Astrocyte of the spinal cord (primary cell): ENCODE results near the gene CCT2.
"Not testable (repeated sequence)": the region's sequence is repeated elsewhere in the genome, so short reads cannot be mapped to it uniquely, and the experiment has no call there.

Experiments used
- DNase-seq: peaks from one replicate; pipeline ENCODE4 v3.0.0; 2011; ENCODE audit warnings: low read depth, low spot score
- H3K4me3 ChIP-seq: 2 replicates; pipeline ENCODE4 v1.5.1; 2011; ENCODE audit warnings: low read depth, mild to moderate bottlenecking, low read length, moderate library complexity
- in situ Hi-C: cut with HindIII; loops from 2 replicates; pipeline ENCODE4 v1.10.0; 2017; ENCODE audit warnings: low sequenced_read_pairs
- TF ChIP-seq, protein P1 (sequence below): IDR thresholded peaks from 2 replicates; pipeline ENCODE4 v1.5.1; 2012; ENCODE audit warnings: low read depth, mild to moderate bottlenecking, low read length, inconsistent platforms

The CCT2 gene

DNA sequence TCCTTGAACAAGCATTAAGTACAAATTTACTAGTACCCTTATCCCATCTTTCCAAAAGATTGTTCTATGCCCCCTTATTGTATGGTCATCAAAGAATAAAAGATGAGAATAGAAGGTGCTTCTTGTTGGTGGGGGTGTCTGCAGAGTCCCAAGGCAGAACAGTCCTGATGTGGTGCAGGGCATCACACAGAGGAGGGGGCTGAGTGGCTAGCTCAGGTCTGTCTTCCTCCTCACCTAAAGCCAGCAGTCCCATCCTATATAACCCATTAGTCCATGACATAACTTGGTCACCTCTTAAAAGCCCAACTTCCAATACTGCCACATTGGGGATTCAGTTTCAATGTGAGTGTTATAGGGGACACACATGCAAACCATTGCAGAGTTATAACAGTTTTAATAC is 15.5 kb downstream of the CCT2 start:
- in situ Hi-C loops = no loop called here
- DNase-seq = no peak

GRCh38 chr12:69601962-69602685 is 16.9 kb downstream of the CCT2 start:
- in situ Hi-C loops = no loop called here
- DNase-seq = no peak
- no peak overlapping the region for H3K4me3 ChIP-seq
- TF ChIP-seq, protein P1, sequence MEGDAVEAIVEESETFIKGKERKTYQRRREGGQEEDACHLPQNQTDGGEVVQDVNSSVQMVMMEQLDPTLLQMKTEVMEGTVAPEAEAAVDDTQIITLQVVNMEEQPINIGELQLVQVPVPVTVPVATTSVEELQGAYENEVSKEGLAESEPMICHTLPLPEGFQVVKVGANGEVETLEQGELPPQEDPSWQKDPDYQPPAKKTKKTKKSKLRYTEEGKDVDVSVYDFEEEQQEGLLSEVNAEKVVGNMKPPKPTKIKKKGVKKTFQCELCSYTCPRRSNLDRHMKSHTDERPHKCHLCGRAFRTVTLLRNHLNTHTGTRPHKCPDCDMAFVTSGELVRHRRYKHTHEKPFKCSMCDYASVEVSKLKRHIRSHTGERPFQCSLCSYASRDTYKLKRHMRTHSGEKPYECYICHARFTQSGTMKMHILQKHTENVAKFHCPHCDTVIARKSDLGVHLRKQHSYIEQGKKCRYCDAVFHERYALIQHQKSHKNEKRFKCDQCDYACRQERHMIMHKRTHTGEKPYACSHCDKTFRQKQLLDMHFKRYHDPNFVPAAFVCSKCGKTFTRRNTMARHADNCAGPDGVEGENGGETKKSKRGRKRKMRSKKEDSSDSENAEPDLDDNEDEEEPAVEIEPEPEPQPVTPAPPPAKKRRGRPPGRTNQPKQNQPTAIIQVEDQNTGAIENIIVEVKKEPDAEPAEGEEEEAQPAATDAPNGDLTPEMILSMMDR = no peak

More for the DNA sequence above, 15.5 kb downstream of the CCT2 start:
- H3K4me3 ChIP-seq = no peak overlapping the region
- TF ChIP-seq, protein P1 = no peak

GRCh38 chr12:69602954-69603353 is 17.7 kb downstream of the CCT2 start:
- no peak for DNase-seq
- in situ Hi-C loops = no loop called here
- H3K4me3 ChIP-seq = no peak overlapping the region
- TF ChIP-seq, protein P1 = no peak

- DNase-seq, H3K4me3 ChIP-seq, in situ Hi-C loops: not testable (repeated sequence)
These were observed 18.3 kb downstream of the CCT2 start for GRCh38 chr12:69603556-69603955.

- in situ Hi-C loops, H3K4me3 ChIP-seq: not testable (repeated sequence)
These were observed 19.0 kb downstream of the CCT2 start for GRCh38 chr12:69604275-69604674.

DNA sequence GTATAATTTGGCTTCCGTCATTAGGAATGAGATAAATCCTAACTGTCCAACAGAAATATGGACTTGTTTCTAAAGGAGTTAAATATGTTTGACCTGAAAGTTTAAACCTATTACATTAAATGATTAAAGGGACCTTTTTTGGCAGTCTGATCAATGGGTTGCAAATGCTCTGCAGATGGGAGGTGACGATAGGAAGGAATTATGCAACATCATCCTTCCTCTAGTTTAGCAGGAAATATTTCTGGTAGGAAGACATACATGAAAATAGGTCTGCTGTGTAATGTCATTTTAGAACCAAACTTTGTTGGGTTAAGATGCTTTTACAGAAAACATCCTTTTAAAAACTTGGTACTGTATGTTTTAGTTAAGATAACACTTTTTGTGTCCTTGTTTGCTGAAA is 22.9 kb downstream of the CCT2 start:
- DNase-seq = no peak
- TF ChIP-seq, protein P1 = no peak
- in situ Hi-C loops = no loop called here
- no peak overlapping the region for H3K4me3 ChIP-seq

More at GRCh38 chr12:69604275-69604674, 19.0 kb downstream of the CCT2 start:
- DNase-seq = not testable (repeated sequence)

- no peak for DNase-seq
- in situ Hi-C loops = no loop called here
- TF ChIP-seq, protein P1 = no peak
These were observed 24.9 kb downstream of the CCT2 start for GRCh38 chr12:69610126-69610525.

More at GRCh38 chr12:69610126-69610525, 24.9 kb downstream of the CCT2 start:
- no peak overlapping the region for H3K4me3 ChIP-seq
